Measurements from ENCODE around the gene FCRLB.
"Not testable (repeated sequence)": the region's sequence is repeated elsewhere in the genome, so short reads cannot be mapped to it uniquely, and the experiment has no call there.

Gene FCRLB

GRCh38 chr1:161720956-161721737 is at the start of gene FCRLB:
FCRLB (plus strand) TSS chr1:161721544; CDS start chr1:161722673, 1,129 bp downstream.
- no peak for DNase-seq

GRCh38 chr1:161673437-161673836 is 47.9 kb upstream of the FCRLB start:
- not testable (repeated sequence) for DNase-seq

GRCh38 chr1:161674447-161674846 is 46.9 kb upstream of the FCRLB start:
- DNase-seq: not testable (repeated sequence)

- not testable (repeated sequence) for DNase-seq
Observed at GRCh38 chr1:161674908-161675307, 46.4 kb upstream of the FCRLB start.

- no peak for DNase-seq
Observed at GRCh38 chr1:161676441-161676840, 44.9 kb upstream of the FCRLB start.

GRCh38 chr1:161676958-161677689 is 44.2 kb upstream of the FCRLB start:
- no peak for DNase-seq

- no peak for DNase-seq
Observed at GRCh38 chr1:161678500-161678899, 42.8 kb upstream of the FCRLB start.

- DNase-seq: no peak
Observed at GRCh38 chr1:161681879-161682278, 39.5 kb upstream of the FCRLB start.

GRCh38 chr1:161688946-161689345 is 32.4 kb upstream of the FCRLB start:
- DNase-seq: no peak

- no peak for DNase-seq
Observed at GRCh38 chr1:161691846-161692245, 29.5 kb upstream of the FCRLB start.

- DNase-seq: not testable (repeated sequence)
Observed at GRCh38 chr1:161693020-161693712, 28.2 kb upstream of the FCRLB start.

- DNase-seq: not testable (repeated sequence)
Observed at GRCh38 chr1:161698302-161698701, 23.0 kb upstream of the FCRLB start.

- no peak for DNase-seq
Observed at GRCh38 chr1:161702250-161702649, 19.1 kb upstream of the FCRLB start.

- no peak for DNase-seq
Observed at GRCh38 chr1:161705537-161705936, 15.8 kb upstream of the FCRLB start.

- DNase-seq: no peak
Observed at GRCh38 chr1:161706113-161706481, 15.2 kb upstream of the FCRLB start.

- DNase-seq: no peak
Observed at GRCh38 chr1:161706482-161707347, 14.6 kb upstream of the FCRLB start, which contains the start of gene FCRLA. FCRLA (plus strand) TSS chr1:161707229; CDS start chr1:161707265, 36 bp downstream.

GRCh38 chr1:161707503-161707902 is 13.8 kb upstream of the FCRLB start:
- no peak for DNase-seq

- DNase-seq: no peak
Observed at GRCh38 chr1:161709373-161709772, 12.0 kb upstream of the FCRLB start.

- DNase-seq: no peak
Observed at GRCh38 chr1:161710560-161710959, 10.8 kb upstream of the FCRLB start.

- no peak for DNase-seq
Observed at GRCh38 chr1:161718559-161719324, 2.6 kb upstream of the FCRLB start.

GRCh38 chr1:161719325-161719611 is 2.1 kb upstream of the FCRLB start:
- DNase-seq: no peak

- DNase-seq: no peak
Observed at GRCh38 chr1:161720422-161720821, 922 bp upstream of the FCRLB start.

Data from activated CD8-positive, alpha-beta memory T cell treated with anti-CD3 and anti-CD28 coated beads, Interleukin-2, amount 50 U/mL, for 4 hours (primary cell).